Peyer's patch (tissue), 4 donors: ENCODE data around the gene ST3GAL4.

ENCODE experiments used
- POLR2A ChIP-seq, 2 donors: fragments of 450-650 bp; IDR thresholded peaks; one replicate each; pipeline ENCODE4 v1.5.1; 2017; ENCODE audit warnings: antibody characterized with exemption in 2 of 2, mild to moderate bottlenecking in 2 of 2, moderate library complexity in 2 of 2
- TF ChIP-seq, protein P1 (sequence below), 6 experiments: fragments of 450-650 bp in 4 of 6; fragments of 200-600 bp in 2 of 6; sonication (generic) in 1 of 6; IDR thresholded peaks; one replicate each; pipeline ENCODE4 v1.5.1; 2017 to 2019; ENCODE audit warnings: antibody characterized with exemption in 6 of 6, mild to moderate bottlenecking in 3 of 6, moderate library complexity in 1 of 6

GRCh38 chr11:126345759-126346585 is 9.5 kb upstream of the ST3GAL4 start:
- TF ChIP-seq POLR2A (IDR thresholded peaks at IDR 0.05), result no peak
- TF ChIP-seq, protein P1, sequence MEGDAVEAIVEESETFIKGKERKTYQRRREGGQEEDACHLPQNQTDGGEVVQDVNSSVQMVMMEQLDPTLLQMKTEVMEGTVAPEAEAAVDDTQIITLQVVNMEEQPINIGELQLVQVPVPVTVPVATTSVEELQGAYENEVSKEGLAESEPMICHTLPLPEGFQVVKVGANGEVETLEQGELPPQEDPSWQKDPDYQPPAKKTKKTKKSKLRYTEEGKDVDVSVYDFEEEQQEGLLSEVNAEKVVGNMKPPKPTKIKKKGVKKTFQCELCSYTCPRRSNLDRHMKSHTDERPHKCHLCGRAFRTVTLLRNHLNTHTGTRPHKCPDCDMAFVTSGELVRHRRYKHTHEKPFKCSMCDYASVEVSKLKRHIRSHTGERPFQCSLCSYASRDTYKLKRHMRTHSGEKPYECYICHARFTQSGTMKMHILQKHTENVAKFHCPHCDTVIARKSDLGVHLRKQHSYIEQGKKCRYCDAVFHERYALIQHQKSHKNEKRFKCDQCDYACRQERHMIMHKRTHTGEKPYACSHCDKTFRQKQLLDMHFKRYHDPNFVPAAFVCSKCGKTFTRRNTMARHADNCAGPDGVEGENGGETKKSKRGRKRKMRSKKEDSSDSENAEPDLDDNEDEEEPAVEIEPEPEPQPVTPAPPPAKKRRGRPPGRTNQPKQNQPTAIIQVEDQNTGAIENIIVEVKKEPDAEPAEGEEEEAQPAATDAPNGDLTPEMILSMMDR (IDR thresholded peaks at IDR 0.05), result no peak
